HG03108 (cell line): ENCODE data around the gene WSB2.

Experiments
- ATAC-seq: cut with Tn5 transposase; IDR thresholded peaks from one replicate; pipeline ENCODE4 v1.9.1; 2021; ENCODE audit warnings: moderate library complexity; ENCODE audit not compliant: unreplicated experiment

WSB2 gene

GRCh38 chr12:118063576-118064391, 2.8 kb upstream of the WSB2 start:
- ATAC-seq, result no peak

- no peak for ATAC-seq
Observed at GRCh38 chr12:118061873-118062843, 1.2 kb upstream of the WSB2 start.

- peak; percentile 36 for ATAC-seq
Observed at GRCh38 chr12:118060301-118061010, 523 bp downstream of the WSB2 start.

GRCh38 chr12:118059341-118060191, 1.4 kb downstream of the WSB2 start:
- ATAC-seq, result no peak

GRCh38 chr12:118058881-118059280, 2.1 kb downstream of the WSB2 start:
- ATAC-seq, result no peak

GRCh38 chr12:118058227-118058626, 2.8 kb downstream of the WSB2 start:
- ATAC-seq, result no peak

- no peak for ATAC-seq
Observed at GRCh38 chr12:118055865-118056773, 4.9 kb downstream of the WSB2 start.

GRCh38 chr12:118055144-118055557, 5.8 kb downstream of the WSB2 start:
- peak; percentile 48 for ATAC-seq

GRCh38 chr12:118053071-118053985, 7.7 kb downstream of the WSB2 start:
- ATAC-seq, result no peak

- ATAC-seq, result no peak
Observed at GRCh38 chr12:118052324-118053070, 8.5 kb downstream of the WSB2 start.

GRCh38 chr12:118050972-118051910, 9.7 kb downstream of the WSB2 start:
- no peak for ATAC-seq

GRCh38 chr12:118046430-118046829, 14.5 kb downstream of the WSB2 start:
- ATAC-seq, result no peak

- ATAC-seq, result no peak
Observed at GRCh38 chr12:118044577-118044976, 16.4 kb downstream of the WSB2 start.

- ATAC-seq, result no peak
Observed at GRCh38 chr12:118044075-118044474, 16.9 kb downstream of the WSB2 start.

- no peak for ATAC-seq
Observed at GRCh38 chr12:118042091-118042490, 18.9 kb downstream of the WSB2 start.

GRCh38 chr12:118038137-118038536, 22.8 kb downstream of the WSB2 start:
- no peak for ATAC-seq
